H1 (cell line): Measurements from ENCODE around the gene FOXI1.

Source experiments
- CTCF ChIP-seq, 3 experiments: IDR thresholded peaks; 1 replicate in 2 of 3; 2 replicates in 1 of 3; pipeline versions ENCODE4 v1.5.1 to v1.6.1; 2011; ENCODE audit warnings: low read length in 3 of 3, mild to moderate bottlenecking in 3 of 3, inconsistent platforms in 2 of 3, low read depth in 1 of 3, moderate library complexity in 1 of 3; ENCODE audit not compliant: insufficient read depth in 1 of 3; ENCODE audit errors: control extremely low read depth in 1 of 3
- EP300 ChIP-seq, 2 experiments: IDR thresholded peaks; 1 replicate in 1 of 2; 2 replicates in 1 of 2; pipeline ENCODE4 v1.6.1; 2011 to 2012; ENCODE audit warnings: low read depth in 2 of 2, low read length in 2 of 2, mild to moderate bottlenecking in 2 of 2, borderline replicate concordance in 1 of 2, inconsistent platforms in 1 of 2, moderate library complexity in 1 of 2
- EZH2 ChIP-seq: fragments of 200-600 bp; sonication (generic); IDR thresholded peaks from 2 replicates; pipeline ENCODE4 v1.7.1; 2012; ENCODE audit warnings: low read depth, mild to moderate bottlenecking, moderate library complexity, low read length, inconsistent platforms; ENCODE audit not compliant: severe bottlenecking
- MAX ChIP-seq: IDR thresholded peaks from 2 replicates; pipeline ENCODE4 v1.6.1; 2012; ENCODE audit warnings: inconsistent platforms
- NANOG ChIP-seq: IDR thresholded peaks from 2 replicates; pipeline ENCODE4 v1.6.1; 2011; ENCODE audit warnings: low read length, low read depth, mild to moderate bottlenecking, inconsistent platforms; ENCODE audit not compliant: insufficient read depth, poor library complexity, severe bottlenecking
- PHF8 ChIP-seq: fragments of 200-600 bp; sonication (generic); conservative IDR thresholded peaks from 2 replicates; pipeline ENCODE4 v1.7.1; 2012; ENCODE audit warnings: low read depth, mild to moderate bottlenecking, inconsistent platforms, low read length, moderate library complexity
- POLR2A ChIP-seq, 2 experiments: IDR thresholded peaks; 1 replicate in 1 of 2; 2 replicates in 1 of 2; pipeline ENCODE4 v1.6.1; 2011; ENCODE audit warnings: low read depth in 2 of 2, low read length in 2 of 2, mild to moderate bottlenecking in 2 of 2; ENCODE audit errors: control extremely low read depth in 1 of 2
- RAD21 ChIP-seq, 2 experiments: IDR thresholded peaks in 1 of 2; conservative IDR thresholded peaks in 1 of 2; 2 replicates each; pipeline ENCODE4 v1.6.1; 2011; ENCODE audit warnings: low read depth in 2 of 2, low read length in 2 of 2, improper control_type of control experiment in 1 of 2, inconsistent platforms in 1 of 2, mild to moderate bottlenecking in 1 of 2, moderate library complexity in 1 of 2
- RFX5 ChIP-seq: IDR thresholded peaks from 2 replicates; pipeline ENCODE4 v1.6.1; 2011; ENCODE audit warnings: low read depth, low read length, improper control_type of control experiment, borderline replicate concordance
- RXRA ChIP-seq: IDR thresholded peaks from 2 replicates; pipeline ENCODE4 v1.6.1; 2011; ENCODE audit warnings: low read depth, mild to moderate bottlenecking, low read length, moderate library complexity; ENCODE audit not compliant: insufficient read depth
- SP2 ChIP-seq: IDR thresholded peaks from 2 replicates; pipeline ENCODE4 v1.6.1; 2012; ENCODE audit warnings: mild to moderate bottlenecking, low read length, inconsistent platforms
- SRF ChIP-seq: IDR thresholded peaks from 2 replicates; pipeline ENCODE4 v1.6.1; 2011; ENCODE audit warnings: mild to moderate bottlenecking, low read depth, low read length, moderate library complexity
- TF ChIP-seq, protein P1 (sequence below): IDR thresholded peaks from 2 replicates; pipeline ENCODE4 v1.6.1; 2012; ENCODE audit warnings: inconsistent platforms

DNA sequence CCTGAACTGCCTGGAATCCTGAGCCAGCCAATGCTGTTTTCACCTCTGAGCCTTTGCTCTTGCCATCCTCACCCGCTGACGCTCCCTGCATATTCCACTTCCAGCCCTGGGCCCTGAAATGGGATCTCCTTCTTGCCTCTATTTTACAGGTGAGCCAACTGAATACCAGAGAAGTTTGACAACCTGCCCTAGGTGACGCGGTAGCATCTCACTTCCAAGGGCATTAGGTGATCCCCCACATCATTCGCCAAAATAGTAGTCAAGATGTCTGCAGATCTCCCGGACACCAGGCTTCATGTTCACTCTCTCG, 43.5 kb downstream of the FOXI1 start:
- no peak for TF ChIP-seq CTCF (IDR thresholded peaks at IDR 0.05; ENCODE audit: control extremely low read depth in 1 of 3, insufficient read depth in 1 of 3, low read depth in 1 of 3, low read length in 3 of 3)
- TF ChIP-seq EZH2, result no peak
- TF ChIP-seq MAX, result no peak
- TF ChIP-seq EP300 (IDR thresholded peaks at IDR 0.05; ENCODE audit: borderline replicate concordance in 1 of 2, low read depth in 2 of 2, low read length in 2 of 2), result no peak
- no peak for TF ChIP-seq NANOG
- TF ChIP-seq RAD21 (IDR thresholded peaks at IDR 0.05 in 1 of 2, conservative IDR thresholded peaks at IDR 0.05 in 1 of 2; ENCODE audit: low read depth in 2 of 2, low read length in 2 of 2), result no peak
- TF ChIP-seq PHF8, result no peak
- no peak for TF ChIP-seq SP2
- no peak for TF ChIP-seq RFX5
- no peak for TF ChIP-seq SRF
- no peak for TF ChIP-seq RXRA
- TF ChIP-seq, protein P1, sequence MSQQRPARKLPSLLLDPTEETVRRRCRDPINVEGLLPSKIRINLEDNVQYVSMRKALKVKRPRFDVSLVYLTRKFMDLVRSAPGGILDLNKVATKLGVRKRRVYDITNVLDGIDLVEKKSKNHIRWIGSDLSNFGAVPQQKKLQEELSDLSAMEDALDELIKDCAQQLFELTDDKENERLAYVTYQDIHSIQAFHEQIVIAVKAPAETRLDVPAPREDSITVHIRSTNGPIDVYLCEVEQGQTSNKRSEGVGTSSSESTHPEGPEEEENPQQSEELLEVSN, result no peak
- TF ChIP-seq POLR2A (IDR thresholded peaks at IDR 0.05; ENCODE audit: control extremely low read depth in 1 of 2, low read depth in 2 of 2, low read length in 2 of 2), result no peak
